Measurements from ENCODE around the gene MCF2L.

Gene MCF2L

DNA sequence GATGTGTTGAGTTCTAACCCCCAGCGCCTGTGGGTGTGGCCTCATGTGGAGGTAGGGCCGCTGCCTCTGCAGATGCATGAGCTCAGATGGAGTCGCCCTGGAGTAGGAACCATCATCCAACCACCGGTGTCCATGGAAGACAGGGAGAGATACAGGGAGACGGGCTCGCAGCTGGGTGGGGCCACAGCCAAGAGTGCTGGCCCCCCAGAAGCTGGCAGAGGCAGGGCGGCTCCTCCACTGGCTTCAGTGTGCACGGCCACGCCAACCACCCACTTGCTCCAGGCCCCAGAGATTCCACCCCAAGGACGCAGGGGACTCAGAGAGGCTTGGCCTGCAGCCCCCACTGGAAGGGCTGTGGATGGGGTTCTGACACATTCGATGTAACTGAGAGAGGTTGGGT is 5.4 kb upstream of the MCF2L start:
- in situ Hi-C loops (cut with MboI; ENCODE audit: low sequenced_read_pairs), result no loop called here

DNA sequence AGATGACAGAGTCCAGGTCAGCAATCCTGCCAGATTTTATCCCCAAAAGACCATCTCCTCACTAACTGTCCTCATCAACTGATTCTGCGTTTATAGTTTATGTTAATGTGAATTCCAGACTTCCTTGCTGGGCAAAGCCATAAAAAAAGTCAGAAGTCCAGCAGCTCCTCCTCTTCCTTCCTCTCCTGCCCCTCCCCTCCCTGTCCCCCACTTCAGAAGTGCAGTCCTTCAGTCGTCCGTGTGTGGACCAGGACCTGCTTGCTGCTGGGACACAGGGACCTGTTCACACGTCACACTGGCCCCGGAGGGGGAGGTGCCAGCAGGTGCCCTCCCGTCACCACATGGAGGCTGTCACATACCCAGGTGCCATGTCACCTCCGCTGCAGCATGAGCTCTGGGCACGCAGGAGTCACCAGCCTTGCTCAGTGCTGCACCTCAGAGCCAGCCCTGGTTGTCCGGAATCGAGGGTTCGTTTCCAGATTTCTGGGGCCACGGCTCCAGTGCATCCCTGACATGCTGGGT is 4.0 kb upstream of the MCF2L start:
- in situ Hi-C loops (cut with MboI; ENCODE audit: low sequenced_read_pairs), result no loop called here

DNA sequence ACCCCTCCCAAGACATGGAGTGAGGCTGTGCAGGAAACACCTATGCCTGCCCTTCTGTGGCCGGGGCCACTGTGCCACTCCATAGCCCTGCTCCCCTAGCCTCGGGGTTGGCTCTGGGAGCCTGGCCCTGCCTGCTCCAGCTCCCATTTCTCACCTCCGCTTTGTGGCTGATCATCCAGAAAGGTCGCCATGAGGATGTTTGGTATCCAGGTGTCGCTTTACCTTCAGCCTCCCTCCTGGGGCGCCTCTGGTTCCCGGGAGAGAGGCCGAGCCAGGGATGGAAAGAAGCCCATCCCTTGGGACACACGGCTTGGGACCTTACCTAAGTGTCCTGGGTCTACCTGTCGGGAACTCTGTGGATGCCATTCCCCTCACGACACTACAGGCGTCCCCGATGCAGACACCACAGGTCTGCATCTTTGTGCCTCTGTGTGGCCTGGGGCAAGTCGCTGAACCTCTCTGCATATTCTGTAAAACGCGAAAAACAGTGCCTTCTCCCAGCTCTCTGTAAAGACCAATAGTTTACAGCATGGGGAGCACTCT is 3.4 kb upstream of the MCF2L start:
- in situ Hi-C loops (cut with MboI; ENCODE audit: low sequenced_read_pairs), result no loop called here

GRCh38 chr13:112966776-112967175 is 2.2 kb upstream of the MCF2L start:
- in situ Hi-C loops (cut with MboI; ENCODE audit: low sequenced_read_pairs), result no loop called here

GRCh38 chr13:112967686-112968379 is 1.2 kb upstream of the MCF2L start:
- in situ Hi-C loops (cut with MboI; ENCODE audit: low sequenced_read_pairs), result no loop called here

GRCh38 chr13:112968380-112968909 is 569 bp upstream of the MCF2L start:
- in situ Hi-C loops (cut with MboI; ENCODE audit: low sequenced_read_pairs), result no loop called here

DNA sequence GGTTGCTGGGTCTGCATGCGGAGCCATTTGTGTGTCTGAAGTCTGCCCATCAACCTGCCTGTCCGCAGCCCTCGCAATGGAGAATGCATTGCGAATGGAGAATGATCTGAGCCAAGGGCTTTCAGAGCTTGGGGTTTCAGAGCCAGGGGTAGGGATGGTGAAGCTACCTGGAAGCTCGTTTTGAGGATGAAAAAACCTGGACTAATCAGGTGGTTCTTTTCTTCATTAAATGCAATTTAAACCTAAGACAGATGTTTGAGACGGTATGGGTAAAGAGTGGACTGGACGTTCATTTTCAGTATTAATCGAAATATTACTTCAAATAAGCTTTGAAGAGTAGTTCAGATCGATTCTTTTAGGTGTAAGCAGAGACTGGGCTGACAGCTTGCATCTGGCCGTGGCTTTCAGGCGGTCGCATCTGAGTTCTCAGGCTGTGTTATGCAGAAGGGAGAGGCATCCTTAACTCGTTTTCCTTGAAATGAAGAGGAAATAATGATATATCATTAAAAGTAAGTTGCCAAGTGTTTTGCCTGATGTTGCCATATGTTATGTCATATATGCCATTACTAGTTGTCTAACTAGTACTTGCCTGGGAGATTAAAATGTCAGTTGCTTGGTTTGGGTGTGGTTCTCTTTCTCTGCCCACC is 801 bp downstream of the MCF2L start:
- in situ Hi-C loops (cut with MboI; ENCODE audit: low sequenced_read_pairs), result no loop called here

DNA sequence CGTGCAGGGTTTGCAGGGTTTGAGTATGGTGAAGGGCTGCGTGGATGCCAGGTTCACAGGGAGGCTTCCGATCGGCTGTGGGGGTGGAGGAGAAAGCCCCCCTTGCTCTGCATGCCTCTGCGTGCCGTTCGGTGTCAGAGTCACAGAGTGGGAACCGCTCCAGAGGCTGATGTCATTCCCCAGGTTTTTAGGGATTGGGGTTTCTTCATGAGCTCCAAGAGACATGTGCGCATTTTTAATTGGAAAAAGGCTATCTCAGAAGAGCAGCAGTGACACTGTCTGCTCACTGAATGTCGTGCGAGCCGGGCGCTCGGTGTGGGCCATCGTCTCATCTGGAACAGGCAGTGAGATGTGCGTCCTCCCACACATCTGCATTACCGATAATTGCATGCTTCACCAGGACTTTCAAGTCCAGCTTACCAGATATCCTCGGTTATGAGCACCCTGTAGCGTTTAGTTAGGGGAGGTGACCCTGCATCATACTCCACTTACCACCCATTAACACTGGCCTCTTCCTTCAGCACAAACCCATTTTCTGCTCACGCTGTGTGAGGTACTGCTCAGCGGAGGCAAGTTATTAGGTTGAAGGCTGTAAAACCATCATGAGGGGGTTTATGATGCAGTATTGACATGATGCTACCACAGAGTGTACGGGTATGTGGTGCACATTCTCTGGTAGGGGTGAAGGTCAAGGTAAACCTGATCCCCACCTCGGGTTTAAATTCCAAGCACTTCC is 1.7 kb downstream of the MCF2L start:
- in situ Hi-C loops (cut with MboI; ENCODE audit: low sequenced_read_pairs), result no loop called here

DNA sequence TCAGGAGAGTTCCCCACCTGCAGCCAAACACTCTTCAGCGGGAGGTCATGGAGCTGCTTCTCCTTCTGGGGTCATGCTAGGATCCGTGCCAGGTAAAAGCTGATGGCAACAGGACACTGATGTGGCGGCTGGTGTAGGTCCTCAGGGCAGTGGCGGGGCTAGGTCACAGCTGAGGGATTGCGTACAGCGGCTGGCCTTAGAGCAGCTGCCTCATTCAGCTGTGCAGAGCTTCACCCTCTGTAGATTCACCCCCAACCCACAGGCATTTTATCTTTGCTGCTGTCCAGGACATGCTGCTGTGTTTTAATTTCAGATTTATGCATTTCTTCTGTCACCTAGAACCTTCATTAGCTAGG is 2.3 kb downstream of the MCF2L start:
- in situ Hi-C loops (cut with MboI; ENCODE audit: low sequenced_read_pairs), result no loop called here

- in situ Hi-C loops (cut with MboI; ENCODE audit: low sequenced_read_pairs), result no loop called here
Observed at GRCh38 chr13:112972258-112972657, 3.2 kb downstream of the MCF2L start.

DNA sequence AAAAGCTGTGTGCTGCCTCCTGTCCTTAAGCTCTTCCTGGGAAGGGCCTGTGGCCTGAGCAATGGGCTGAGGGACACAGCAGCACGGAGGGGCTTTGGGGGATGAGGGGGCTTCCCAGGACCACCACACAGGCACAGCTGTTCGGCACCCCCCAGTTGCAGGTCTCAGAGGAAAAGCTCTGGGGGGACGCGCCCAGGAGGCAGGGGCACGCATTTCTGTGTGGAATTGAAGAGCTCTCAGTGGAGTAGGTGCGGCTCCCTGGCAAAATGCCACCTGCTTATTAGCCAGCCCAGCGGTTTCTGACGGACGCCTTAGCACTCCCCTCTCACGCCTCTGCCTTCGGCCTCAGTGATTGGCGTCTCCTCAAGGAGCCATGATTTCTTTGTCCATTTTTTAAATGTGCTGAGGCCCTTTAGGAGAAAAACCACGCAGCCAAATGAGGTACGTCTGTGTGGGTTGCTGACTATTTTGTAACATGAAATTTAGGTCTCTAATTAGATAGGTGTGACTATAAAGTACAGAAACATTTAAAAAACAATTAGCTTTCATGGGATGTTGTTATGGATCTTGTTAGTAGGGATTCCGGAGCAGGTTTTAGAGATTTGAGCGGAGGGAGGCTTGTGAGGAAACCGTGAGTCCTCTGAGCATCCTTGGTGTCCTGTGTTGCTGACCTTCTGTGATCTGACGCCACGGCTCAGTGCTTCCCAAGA is 4.0 kb downstream of the MCF2L start:
- in situ Hi-C loops (cut with MboI; ENCODE audit: low sequenced_read_pairs), result no loop called here

DNA sequence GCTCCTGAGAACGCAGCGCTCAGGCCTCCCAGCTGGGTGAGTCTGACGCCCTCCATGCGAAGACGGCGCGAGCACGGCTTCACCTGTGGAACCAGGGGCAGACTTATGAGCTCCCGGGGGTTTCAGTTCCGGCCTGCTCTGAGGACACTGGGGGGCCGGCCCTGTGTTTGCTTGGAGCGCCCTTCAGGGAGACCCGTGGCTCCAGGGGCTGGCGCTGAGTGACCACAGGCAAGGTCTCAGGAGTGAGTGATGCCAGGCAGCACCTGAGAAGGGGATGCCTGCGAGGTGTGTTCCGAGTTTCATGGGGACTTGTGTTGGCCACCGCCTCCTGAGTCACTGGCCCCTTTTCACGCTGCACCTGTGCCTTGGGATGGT is 4.5 kb downstream of the MCF2L start:
- in situ Hi-C loops (cut with MboI; ENCODE audit: low sequenced_read_pairs), result no loop called here

GRCh38 chr13:112974125-112974524 is 5.1 kb downstream of the MCF2L start:
- in situ Hi-C loops (cut with MboI; ENCODE audit: low sequenced_read_pairs), result no loop called here

DNA sequence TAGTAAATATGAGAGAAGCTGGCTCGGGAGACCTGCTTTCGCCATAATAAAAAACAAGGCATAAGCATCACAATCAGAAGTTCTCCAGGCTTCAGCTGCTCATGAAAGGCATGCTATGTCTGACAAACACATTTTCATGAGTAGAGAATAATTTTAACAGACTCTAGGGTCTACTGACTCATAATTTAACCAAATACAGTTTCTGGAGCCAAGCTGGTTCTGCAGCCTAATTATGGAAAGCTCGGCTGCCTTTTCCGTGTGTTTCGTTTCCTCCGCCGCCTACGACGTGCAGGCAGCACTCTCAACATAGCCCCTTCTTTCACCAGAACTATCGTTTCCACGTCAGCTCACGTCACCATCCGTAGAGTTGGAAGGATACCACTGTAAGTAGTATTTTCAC is 5.7 kb downstream of the MCF2L start:
- in situ Hi-C loops (cut with MboI; ENCODE audit: low sequenced_read_pairs), result no loop called here

DNA sequence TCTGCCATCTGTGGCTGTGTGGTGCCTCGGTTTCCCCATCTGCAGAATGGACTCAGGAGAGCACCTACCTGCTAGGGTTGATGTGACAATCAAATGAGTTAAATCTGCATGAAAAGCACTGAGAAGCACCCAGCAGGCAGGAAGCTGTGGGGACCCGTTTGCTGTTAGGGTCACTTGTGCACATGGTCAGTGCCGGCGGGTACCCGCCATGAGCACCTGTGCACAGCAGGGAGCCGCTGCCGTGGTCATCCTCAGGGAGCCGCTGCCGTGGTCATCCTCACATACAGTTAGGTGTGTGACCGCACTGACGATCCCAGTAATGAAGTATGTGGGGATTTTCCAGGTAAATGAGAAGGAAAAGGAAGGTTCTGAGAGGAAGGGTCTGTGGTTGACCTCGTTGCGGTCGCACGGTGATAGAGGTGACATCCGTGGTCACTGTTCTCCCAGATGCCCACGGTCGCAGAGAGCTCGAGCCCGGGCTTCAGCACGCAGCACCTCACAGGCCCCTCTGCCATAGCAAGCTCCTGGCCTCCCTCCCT is 6.5 kb downstream of the MCF2L start:
- in situ Hi-C loops (cut with MboI; ENCODE audit: low sequenced_read_pairs), result no loop called here

GRCh38 chr13:112976526-112976925 is 7.5 kb downstream of the MCF2L start:
- in situ Hi-C loops (cut with MboI; ENCODE audit: low sequenced_read_pairs), result no loop called here

DNA sequence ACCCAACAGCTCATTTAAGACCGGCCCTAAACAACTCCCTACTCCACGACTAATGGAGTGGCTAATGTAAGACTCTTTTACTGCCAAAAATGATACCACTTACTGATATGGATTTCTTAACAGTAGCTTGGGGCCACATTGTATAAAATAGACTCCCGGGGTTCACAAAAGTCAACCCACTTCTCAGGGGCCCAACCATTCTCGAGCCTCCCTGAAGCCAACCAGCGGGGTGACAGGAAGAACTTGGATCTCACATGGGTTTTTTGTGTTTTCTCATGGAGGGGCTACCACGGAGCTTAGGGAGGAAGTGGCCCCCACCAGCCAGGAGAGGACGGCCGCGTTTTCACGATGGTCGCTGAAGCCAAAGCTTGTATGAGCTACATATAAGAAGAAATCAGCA is 8.1 kb downstream of the MCF2L start:
- in situ Hi-C loops (cut with MboI; ENCODE audit: low sequenced_read_pairs), result no loop called here

DNA sequence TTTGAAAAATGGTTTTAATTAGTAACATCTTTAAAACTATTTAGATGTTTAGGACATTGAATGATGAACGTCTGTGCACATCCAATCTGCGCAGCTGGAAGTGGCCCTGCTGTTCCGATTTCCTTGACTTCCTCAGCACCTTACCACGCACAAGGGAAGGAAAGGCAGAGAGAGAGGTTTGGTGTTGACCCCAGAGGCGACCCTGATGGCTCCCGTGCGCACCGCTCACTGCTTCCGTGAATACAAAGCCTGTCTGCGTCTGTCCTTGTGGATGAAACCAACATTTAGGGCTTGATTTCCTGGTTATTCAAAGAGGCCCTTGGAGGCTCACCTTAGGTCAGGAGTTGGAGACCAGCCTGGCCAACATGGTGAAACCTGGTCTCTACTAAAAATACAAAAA is 8.5 kb downstream of the MCF2L start:
- in situ Hi-C loops (cut with MboI; ENCODE audit: low sequenced_read_pairs), result no loop called here

- in situ Hi-C loops (cut with MboI; ENCODE audit: low sequenced_read_pairs), result no loop called here
Observed at GRCh38 chr13:112978561-112979405, 9.8 kb downstream of the MCF2L start.

DNA sequence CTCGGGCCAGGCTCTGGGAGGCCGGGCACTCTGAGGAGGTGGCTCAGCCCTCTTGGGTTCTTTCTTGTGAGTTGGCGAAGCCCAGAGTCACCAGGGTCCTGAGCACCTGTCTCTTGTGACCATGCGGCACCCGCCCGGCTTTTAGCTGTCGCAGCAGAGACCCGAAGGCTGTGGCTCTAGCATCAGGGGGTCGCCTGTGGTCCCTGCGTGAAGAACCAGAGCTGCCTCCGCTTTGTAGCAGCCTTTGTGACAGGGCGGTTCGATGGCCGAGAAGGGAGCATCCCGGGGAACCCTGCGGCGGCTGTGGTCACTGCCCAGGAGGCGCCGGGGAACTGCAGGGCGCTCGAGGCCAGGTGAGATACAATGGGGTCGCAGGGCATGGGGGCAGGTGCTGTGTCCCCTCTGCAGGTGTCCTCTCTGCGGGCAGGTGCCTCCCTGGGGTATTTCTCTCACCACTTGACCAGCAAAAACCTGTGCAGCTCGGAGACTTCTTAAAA is 10.4 kb downstream of the MCF2L start:
- in situ Hi-C loops (cut with MboI; ENCODE audit: low sequenced_read_pairs), result no loop called here

Data from HL-60/S4 treated with retinoic acid at 250 ng/mL for 4 days and 3 days (cell line).